ENCODE results near the gene RNF13.

The RNF13 gene

DNA sequence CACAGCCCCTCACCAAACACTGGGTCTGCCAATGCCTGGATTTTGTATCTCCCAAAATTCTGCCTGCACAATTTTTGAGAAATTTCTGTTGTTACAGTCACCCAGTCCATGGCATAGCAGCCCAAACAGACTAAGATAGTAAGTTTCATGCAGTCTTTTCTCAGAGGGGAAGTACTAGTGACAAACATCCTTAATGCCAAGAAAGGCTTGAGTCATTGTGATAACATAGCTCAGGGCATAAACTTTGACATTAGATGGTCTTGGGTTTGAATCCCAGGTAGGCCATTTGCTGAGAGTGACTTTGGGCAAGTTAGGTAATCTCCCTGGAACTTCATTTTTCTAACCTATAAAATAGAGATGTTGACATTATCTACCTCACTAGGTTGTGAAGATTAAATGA lies 193.8 kb downstream of the RNF13 start:
- no peak for DNase-seq
